AG04450 (cell line): Measurements from ENCODE around the gene RXRB. TPM values are rescaled to one million over a fixed set of nuclear protein-coding genes. Genes with fewer than 3 reads are reported as not detected.

Experiments
- CTCF ChIA-PET: fragments of 300-600, 350-600 bp; formaldehyde crosslinking; extraction: SDS; loops from one replicate; lab custom pipeline; 2022; ENCODE audit warnings: antibody characterized with exemption, inconsistent platforms; lab: Charles Lee
- POLR2A ChIA-PET: fragments of 350-600 bp; formaldehyde crosslinking; extraction: SDS; loops from one replicate; lab custom pipeline; 2021; ENCODE audit warnings: antibody characterized with exemption, inconsistent platforms; lab: Yijun Ruan, JAX
- DNase-seq: peaks from one replicate; pipeline ENCODE4 v3.0.0-alpha.2; 2011; ENCODE audit warnings: low read depth, low spot score
- H3K27ac ChIP-seq: one replicate; pipeline ENCODE4 v1.5.1; 2012; ENCODE audit warnings: low read depth, low read length, control low read depth
- H3K27me3 ChIP-seq: one replicate; pipeline ENCODE4 v1.6.0; 2012; ENCODE audit warnings: low read length; ENCODE audit not compliant: control insufficient read depth, insufficient read depth
- H3K4me3 ChIP-seq: 2 replicates; pipeline ENCODE4 v1.5.1; 2011; ENCODE audit warnings: mild to moderate bottlenecking, low read depth, low read length, control low read depth
- H3K9me3 ChIP-seq: 2 replicates; pipeline ENCODE4 v1.5.1; 2012; ENCODE audit warnings: low read length; ENCODE audit not compliant: control insufficient read depth, insufficient read depth
- polyA plus RNA-seq: library from polyadenylated mRNA; depleted of rRNA; stranded (reverse); fragments of >200 nt; gene quantifications from 2 replicates; pipeline ENCODE4 v1.2.3, GENCODE V29; 2011
- TF ChIP-seq, protein P1 (sequence below): IDR thresholded peaks from 2 replicates; pipeline ENCODE4 v1.5.1; 2011; ENCODE audit warnings: low read depth, low read length, control low read depth, inconsistent platforms

Gene RXRB
- polyA plus RNA-seq, 1 experiment = 38.5 TPM

DNA sequence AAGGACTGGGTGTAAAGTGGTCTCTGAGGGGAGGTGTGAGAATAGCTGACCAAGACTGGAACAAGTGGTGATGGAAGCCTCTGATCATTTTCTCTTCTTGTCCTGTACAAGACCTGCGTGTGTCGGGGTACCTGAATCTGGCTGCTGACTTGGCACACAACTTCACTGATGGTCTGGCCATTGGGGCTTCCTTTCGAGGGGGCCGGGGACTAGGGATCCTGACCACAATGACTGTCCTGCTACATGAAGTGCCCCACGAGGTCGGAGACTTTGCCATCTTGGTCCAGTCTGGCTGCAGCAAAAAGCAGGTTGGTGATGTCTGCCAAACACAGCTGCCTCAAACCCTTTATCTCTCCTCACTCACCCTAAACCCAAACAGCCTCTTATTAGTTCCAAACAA lies 2.3 kb upstream of the RXRB start:
- ChIA-PET CTCF (interaction anchor here (0.7 to 1.3 kb wide), 2 partner anchors 55 to 224 kb away, joined by 3 to 4 read pairs; no protein-coding TSS in a partner anchor), POLR2A (interaction anchor here (0.6 kb wide), 1 partner anchor 115 kb away, joined by 3 read pairs; the partner anchor contains the start of gene ZBTB22)
- TF ChIP-seq, protein P1, sequence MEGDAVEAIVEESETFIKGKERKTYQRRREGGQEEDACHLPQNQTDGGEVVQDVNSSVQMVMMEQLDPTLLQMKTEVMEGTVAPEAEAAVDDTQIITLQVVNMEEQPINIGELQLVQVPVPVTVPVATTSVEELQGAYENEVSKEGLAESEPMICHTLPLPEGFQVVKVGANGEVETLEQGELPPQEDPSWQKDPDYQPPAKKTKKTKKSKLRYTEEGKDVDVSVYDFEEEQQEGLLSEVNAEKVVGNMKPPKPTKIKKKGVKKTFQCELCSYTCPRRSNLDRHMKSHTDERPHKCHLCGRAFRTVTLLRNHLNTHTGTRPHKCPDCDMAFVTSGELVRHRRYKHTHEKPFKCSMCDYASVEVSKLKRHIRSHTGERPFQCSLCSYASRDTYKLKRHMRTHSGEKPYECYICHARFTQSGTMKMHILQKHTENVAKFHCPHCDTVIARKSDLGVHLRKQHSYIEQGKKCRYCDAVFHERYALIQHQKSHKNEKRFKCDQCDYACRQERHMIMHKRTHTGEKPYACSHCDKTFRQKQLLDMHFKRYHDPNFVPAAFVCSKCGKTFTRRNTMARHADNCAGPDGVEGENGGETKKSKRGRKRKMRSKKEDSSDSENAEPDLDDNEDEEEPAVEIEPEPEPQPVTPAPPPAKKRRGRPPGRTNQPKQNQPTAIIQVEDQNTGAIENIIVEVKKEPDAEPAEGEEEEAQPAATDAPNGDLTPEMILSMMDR = no peak
- peak overlapping the region; percentile 95 for H3K4me3 ChIP-seq
- no peak overlapping the region for H3K27ac ChIP-seq
- H3K27me3 ChIP-seq = no peaks in the 10 kb centered on the region
- peaks cover 3% of the 10 kb centered on the region; the same call in 1 of the 2 replicates for H3K9me3 ChIP-seq
- DNase-seq = no peak

DNA sequence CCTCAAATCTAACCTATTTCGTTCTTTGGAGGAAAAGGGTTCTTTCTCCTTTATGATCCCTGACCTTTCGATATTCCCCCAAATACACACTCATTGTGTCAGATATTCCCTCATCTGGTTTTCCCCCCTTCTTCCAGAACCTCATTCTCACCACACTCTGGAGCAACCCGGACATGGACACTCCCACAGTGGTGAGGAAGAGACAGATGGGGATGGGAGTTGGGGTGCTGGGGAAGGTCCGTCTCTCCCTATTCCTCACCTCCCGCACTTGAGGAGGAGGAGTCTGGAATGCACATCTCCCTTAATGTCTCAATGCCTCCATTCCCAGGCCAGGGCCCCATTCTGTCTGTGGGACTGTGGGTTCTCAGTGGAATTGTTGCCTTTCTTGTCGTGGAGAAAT lies 1.5 kb upstream of the RXRB start:
- TF ChIP-seq, protein P1 = no peak
- DNase-seq = no peak
- Histone ChIP-seq H3K27me3 (no peaks in the 10 kb centered on the region), H3K4me3 (peak overlapping the region; percentile 95), H3K27ac (no peak overlapping the region), H3K9me3 (peaks cover 3% of the 10 kb centered on the region; the same call in 1 of the 2 replicates)
- POLR2A ChIA-PET = no interaction called here
- CTCF ChIA-PET = no interaction called here

DNA sequence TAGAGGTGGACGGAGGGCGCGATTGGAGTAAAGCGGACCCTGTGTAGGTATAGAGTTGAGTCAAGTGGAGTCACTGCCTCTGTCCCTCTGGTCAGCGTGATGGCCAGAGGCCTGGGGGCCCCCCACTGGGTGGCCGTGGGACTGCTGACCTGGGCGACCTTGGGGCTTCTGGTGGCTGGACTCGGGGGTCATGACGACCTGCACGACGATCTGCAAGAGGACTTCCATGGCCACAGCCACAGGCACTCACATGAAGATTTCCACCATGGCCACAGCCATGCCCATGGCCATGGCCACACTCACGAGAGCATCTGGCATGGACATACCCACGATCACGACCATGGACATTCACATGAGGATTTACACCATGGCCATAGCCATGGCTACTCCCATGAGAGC lies 681 bp upstream of the RXRB start:
- TF ChIP-seq, protein P1 = 0 out of 2 replicates have a peak, but pooled peaks have one; percentile 9
- POLR2A ChIA-PET = no interaction called here
- no peaks in the 10 kb centered on the region for H3K27me3 ChIP-seq
- peak overlapping the region; percentile 89 for H3K27ac ChIP-seq
- CTCF ChIA-PET = no interaction called here
- peak overlapping the region; percentile 95 for H3K4me3 ChIP-seq
- DNase-seq = no peak
- H3K9me3 ChIP-seq = peaks cover 3% of the 10 kb centered on the region; the same call in 1 of the 2 replicates

DNA sequence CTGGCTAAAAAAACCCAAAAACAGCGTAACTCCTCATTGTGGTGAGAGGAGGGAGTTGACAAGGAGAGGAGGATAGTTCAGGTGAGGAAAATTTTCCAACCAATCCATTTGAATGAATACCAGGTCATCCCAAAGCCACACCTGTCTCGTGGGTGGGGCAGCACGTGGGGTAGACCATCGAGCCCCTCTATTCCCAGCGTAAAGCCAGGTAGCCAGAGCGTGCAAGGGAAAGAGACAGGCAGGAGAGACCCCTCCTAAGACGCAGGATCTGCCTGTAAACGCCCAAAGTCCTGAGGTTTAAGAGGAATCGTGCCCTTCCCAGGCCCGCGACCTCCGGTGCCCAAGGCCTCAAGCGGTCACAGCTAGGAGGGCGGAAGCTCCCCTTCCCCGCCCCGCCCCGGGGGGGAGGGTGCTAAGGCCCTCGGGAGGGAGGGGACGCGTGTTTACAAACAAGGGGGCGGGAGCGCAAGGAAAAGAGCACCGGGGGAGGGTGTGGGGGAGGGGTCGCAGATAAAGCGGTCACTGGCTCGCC lies 712 bp downstream of the RXRB start:
- POLR2A ChIA-PET = interaction anchor here (0.7 to 1.2 kb wide), 4 partner anchors 9 to 946 kb away, joined by 3 to 9 read pairs (median 6); partner anchors contain the start of gene RING1
- peak overlapping the region; percentile 21 for H3K27ac ChIP-seq
- TF ChIP-seq, protein P1 = no peak

DNA sequence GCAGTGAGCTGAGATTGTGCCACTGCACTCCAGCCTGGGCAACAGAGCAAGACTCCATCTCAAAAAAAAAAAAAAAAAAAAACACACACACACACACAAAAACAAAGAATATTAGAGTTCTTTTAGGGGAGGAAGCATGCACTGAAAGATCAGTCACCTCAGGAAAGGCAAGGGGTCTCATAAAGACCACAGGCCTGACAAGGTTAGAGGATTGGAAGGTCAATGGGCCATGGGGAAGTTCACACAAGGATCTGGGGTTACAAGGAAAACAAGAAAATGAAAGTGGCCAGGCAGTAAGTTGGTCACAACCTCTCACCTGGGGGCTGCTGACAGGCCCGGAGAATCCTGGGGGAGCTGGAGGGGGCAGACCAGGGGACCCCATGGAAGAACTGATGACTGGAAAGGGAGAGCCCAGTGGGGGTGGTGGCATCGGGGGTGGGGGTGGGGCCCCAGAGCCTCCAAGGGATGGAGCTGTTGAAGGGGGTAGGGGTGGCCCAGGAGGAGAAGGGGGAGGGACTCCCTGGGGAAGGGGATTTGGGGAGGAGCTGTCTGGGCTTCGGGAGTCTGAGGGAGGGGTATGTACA lies 1.5 kb downstream of the RXRB start:
- TF ChIP-seq, protein P1 = no peak
- ChIA-PET POLR2A (interaction anchor here (0.6 to 1.2 kb wide), 2 partner anchors 10 to 73 kb away, joined by 5 to 9 read pairs; partner anchors contain the start of genes RING1, RPS18 and VPS52), CTCF (interaction anchor here (0.6 to 2.6 kb wide), 8 partner anchors 9 to 214 kb away, joined by 3 to 17 read pairs (median 6); partner anchors contain the start of gene RING1)
- peak overlapping the region; percentile 95 for H3K4me3 ChIP-seq
- peaks cover 3% of the 10 kb centered on the region; the same call in 1 of the 2 replicates for H3K9me3 ChIP-seq
- DNase-seq = no peak
- no peak overlapping the region for H3K27ac ChIP-seq
- H3K27me3 ChIP-seq = no peaks in the 10 kb centered on the region

More for the DNA sequence above, 712 bp downstream of the RXRB start:
- no peaks in the 10 kb centered on the region for H3K27me3 ChIP-seq
- peak overlapping the region; percentile 95 for H3K4me3 ChIP-seq
- DNase-seq = no peak
- H3K9me3 ChIP-seq = peaks cover 3% of the 10 kb centered on the region; the same call in 1 of the 2 replicates
- CTCF ChIA-PET = interaction anchor here (0.6 to 1.6 kb wide), 5 partner anchors 10 to 346 kb away, joined by 4 to 7 read pairs (median 4); partner anchors contain the start of gene TAP1
